Neural progenitor cell (in vitro differentiated cells): Measurements from ENCODE around the gene EPN1.

Experiments used
- CTCF ChIP-seq: fragments of 200-600 bp; sonication (generic); IDR thresholded peaks from 2 replicates; pipeline ENCODE4 v1.5.1; 2017; ENCODE audit warnings: antibody characterized with exemption, mild to moderate bottlenecking
- EZH2 ChIP-seq: fragments of 200-600 bp; sonication (generic); IDR thresholded peaks from 2 replicates; pipeline ENCODE4 v1.6.1; 2017; ENCODE audit warnings: antibody characterized with exemption, mild to moderate bottlenecking, moderate library complexity
- EZH2phosphoT487 ChIP-seq: fragments of 200-600 bp; sonication (generic); IDR thresholded peaks from 2 replicates; pipeline ENCODE4 v1.6.1; 2017; ENCODE audit warnings: antibody characterized with exemption

GRCh38 chr19:55655648-55656040, 19.4 kb upstream of the EPN1 start:
- no peak for TF ChIP-seq CTCF
- TF ChIP-seq EZH2, result no peak
- no peak for TF ChIP-seq EZH2phosphoT487
